NK-92 (cell line): Measurements from ENCODE around the gene ZNF770.
"Not testable (repeated sequence)": the region's sequence is repeated elsewhere in the genome, so short reads cannot be mapped to it uniquely, and the experiment has no call there.

Experiments used
- DNase-seq: peaks from one replicate; lab custom pipeline; 2025; ENCODE audit not compliant: unreplicated experiment; lab: John Stamatoyannopoulos, UW

ZNF770 gene

DNA sequence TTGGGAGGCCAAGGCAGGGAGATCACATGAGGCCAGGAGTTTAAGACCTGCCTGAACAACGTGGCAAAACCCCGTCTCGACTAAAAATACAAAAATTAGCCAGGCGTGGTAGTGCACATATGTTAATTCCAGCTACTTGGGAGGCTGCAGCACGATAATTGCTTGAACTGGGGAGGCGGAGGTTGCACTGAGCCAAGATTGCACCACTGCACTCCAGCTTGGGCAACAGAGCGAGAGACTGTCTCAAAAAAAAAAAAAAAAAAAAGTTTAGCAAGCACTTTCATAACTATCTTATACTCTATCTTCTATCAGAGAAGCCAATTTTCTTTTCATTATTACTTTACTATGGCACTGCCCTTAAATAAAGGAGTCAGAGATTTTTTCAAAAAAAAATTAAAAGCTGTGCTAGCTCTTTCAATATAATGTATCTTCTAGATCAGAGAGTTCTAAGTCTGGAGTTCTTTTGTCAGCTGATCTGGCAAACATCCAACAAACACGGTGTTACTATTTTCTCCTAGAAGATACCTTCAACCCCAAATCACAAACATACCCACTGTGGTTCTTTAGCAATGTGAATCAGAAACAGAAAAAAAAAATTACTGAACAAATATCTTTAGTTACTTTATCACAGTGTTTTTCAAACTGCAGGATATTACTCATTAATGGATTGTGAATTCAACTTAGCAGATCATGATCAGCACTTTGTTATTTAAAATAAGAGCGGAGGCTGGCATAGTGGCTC, 3.0 kb downstream of the ZNF770 start:
- no peak for DNase-seq

DNA sequence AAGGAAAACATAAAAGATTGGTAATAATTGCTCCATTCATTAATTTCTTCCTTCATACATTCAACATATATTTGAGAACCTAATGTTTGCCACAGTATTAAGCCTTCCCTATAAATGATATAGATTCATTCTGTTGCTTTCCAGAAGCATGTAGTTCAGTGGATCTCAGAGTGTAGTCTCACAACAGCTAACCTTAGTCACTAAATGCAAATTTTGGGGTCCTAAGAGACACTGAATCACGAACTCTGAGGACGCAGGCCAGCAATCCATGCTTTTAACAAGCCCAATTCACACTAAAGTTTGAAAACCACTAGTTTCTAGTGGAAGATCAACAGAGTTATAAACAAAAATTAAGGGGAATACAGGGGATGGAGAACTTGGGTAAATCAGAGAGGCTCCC, 11.3 kb downstream of the ZNF770 start:
- no peak for DNase-seq

DNA sequence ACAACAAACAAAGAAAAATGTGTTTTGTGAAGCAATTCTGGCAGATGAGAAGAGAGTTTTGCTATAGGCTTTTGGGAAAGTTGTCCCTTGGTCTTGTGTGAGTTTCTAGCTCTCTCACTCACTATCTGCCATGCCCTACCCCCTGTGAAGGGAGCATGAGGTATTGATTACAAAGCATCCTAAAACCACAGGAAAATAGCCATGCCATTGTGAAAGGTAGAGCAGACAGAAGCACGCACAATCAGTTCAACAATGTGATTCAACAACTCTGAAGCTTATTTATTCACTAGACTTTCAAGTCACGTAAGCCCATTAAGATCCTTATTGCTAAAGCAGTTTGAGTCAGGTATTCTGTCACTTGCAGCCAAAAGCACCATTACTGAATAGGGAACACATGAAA, 12.0 kb downstream of the ZNF770 start:
- DNase-seq, result no peak

DNA sequence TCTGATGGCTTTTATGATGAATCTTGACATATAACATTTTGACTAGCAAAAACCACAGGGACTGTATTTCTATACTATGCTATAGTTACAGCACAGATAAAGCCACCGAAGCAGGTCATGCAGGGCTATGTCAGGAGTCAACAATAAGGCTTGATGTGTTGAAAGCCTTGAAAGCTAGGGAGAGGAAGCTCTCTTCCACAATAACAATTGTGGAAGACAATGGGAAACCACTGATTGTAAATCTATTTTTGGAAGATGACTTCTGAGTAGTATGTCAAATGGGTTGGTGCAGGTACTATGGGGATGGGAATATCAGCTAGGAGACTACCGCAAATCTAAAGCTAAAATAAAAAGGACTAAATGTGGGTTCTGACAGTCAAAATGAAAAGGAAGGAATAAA, 14.6 kb downstream of the ZNF770 start:
- no peak for DNase-seq

DNA sequence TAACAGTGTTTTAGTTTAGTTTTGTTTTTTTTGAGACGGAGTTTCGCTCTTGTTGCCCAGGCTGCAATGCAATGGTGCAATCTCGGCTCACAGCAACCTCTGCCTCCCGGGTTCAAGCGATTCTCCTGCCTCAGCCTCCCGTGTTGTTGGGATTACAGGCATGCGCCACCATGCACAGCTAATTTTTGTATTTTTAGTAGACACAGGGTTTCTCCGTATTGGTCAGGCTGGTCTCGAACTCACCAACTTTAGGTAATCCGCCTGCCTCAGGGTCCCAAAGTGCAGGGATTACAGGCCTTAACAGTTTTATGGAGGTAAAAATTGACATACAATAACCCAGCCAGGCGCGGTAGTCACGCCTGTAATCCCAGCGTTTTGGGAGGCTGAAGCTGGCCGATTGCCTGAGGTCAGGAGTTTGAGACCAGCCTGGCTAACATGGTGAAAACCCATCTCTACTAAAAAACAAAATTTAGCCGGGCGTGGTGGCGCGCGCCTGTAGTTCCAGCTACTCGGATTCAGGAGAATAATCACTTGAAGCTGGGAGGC, 17.9 kb downstream of the ZNF770 start:
- DNase-seq, result not testable (repeated sequence)

DNA sequence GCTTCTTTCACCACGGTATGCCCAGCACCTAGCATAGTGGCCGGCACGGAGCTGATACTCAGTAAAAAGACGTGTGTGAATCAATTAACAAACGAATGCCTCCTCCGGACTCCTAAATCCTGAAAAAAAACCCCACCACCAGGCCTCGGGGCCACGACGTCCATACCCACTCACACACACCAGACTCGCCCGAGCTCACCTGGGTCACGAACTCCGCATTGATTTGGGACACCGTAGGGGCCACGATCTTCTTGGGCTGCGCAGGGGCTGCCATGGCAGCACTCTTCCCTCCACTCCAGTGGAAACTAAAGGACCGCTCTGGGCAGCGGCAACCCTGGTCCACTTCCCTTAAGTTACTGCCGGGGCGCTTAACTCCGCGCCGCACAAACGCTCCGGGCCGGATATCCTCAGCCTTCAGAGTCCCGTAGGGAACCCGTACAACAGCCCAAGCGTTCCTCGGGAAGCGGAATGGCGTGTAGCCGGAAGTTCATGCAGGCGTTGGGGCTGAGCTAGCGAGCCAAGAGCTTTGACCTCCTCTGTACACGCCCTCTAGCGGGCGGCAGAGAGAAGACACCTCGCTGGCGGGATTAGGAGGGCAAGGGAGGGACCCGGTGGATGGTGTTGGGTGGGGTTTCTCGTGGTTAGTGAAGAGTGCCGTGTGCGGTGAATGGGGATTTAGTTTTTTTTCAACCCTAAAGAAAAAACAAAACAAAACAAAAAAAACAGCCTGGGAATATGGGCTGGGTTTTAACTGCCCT, 18.6 kb downstream of the ZNF770 start, which contains the start of gene AQR:
Gene AQR (minus strand): TSS at position 403 of the 758 bp plus-strand sequence. CDS start 129 bp downstream, at position 274.
- peak; percentile 62 for DNase-seq

DNA sequence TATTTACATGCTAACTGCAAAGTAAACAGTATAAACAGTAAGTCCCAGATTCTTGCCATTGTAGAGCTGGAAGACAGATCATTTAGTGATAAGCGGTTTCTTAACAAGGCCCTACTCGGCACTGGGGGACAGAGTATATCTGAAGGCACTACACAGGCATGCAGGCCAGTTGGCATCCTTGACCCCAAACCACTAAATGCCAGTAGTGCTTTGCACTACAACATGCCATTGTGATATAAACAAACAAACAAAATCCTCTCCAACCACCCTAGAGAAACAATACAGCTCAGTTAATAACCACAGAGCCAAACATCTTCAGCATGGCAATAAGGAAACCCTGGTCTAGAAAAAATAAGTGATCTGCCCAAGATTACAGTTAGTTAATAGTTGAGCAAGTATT, 23.8 kb downstream of the ZNF770 start:
- no peak for DNase-seq

DNA sequence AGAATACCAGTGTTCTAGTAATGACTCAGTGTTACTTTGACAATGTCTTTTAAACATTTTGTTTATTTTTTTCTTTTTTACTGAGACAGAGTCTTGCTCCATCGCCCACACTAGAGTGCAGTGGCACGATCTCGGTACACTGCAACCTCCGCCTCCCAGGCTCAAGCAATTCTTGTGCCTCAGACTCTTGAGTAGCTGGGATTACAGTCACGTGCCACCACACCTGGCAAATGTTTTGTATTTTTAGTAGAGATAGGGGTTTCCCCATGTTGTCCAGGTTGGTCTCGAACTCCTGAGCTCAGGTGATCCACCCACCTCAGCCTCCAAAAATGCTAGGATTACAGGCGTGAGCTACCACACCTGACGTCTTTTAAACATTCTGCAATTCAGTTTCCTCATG, 34.2 kb downstream of the ZNF770 start:
- no peak for DNase-seq

DNA sequence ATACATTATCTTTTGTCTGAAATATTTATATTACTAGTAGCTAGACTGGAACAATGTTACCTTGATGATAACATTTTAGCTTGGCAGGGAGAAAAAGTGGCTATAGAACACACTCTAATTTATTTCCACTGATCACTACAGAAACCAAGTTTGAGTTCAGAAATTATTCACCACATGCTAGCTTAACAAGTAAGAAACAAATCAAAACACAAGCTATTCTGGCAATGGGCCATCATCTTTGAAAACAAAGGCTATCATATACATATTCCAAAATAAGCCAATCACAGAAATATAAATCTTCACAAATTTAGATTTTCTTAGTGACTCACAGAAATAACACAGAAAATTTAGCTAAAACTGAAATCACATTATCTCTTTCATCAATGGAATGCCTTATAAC, 35.6 kb downstream of the ZNF770 start:
- DNase-seq, result no peak

DNA sequence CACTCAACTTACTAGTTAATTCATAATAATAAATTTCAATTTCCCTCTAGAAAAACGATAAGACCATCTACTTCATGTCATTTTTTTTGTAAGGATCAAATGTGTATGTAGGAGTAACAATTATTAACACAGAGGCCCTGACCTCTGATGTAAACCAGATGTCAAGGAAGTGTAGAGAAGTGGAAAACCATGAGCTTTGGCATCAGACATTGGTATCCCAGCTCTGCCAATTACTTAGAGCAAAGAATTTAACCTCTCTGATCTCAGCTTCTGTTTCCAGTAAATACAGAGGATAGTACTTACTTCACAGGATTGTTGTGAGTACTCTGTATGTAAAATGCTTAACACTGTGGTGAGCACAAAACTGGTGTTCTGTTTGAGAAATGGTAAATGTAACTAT, 36.1 kb downstream of the ZNF770 start:
- no peak for DNase-seq

DNA sequence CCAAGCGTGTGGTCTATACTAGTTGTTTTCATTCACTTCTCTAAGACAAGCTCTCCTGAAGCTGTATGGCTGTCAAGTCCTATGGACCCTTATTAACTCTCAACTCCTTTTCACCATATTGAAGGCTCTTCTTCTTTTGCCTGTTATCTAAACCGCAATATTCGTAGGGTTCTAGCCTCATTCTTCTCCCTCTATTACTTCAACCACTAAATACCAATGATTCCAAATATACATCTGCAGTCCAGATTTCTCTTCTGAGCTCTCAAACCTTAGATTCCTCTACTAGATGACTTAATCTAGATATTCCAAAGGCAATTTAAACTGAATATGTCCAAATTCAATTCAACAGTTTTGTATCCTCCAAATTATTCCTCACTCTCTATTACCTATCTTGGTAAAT, 43.2 kb downstream of the ZNF770 start:
- DNase-seq, result no peak

DNA sequence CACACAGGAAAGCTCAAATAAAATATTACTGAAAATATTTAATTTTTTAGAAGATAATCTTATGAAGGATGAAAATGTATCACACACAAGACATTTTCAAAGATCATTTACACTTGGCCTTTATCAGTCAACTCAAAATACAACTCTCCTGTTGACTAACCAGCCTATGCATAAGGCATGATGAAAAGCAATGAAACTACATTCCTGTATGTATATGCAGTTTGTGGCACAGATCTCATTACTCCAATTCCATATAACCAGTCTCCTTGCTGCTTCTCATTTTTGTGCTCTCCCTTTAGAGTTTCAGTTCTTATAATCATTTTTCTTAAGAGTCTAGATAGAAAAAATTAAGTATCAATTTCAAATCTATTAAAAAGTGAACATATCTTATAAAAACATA, 44.4 kb downstream of the ZNF770 start:
- no peak for DNase-seq

DNA sequence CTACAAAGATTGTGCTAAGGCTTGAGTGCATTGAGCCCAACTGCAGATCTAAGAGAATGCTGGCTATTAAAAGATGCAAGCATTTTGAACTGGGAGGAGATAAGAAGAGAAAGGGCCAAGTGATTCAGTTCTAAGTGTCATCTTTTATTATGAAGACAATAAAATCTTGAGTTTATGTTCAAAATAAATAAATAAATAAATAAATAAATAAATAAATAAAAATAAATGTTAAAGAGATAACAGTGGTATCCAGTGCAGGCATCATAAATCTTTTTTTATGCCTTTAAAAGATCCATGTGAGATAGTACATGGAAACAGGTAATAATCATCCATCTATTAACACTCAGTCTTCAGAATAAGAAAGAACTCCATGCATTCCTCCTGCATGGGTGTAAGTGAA, 44.8 kb downstream of the ZNF770 start:
- DNase-seq, result not testable (repeated sequence)

DNA sequence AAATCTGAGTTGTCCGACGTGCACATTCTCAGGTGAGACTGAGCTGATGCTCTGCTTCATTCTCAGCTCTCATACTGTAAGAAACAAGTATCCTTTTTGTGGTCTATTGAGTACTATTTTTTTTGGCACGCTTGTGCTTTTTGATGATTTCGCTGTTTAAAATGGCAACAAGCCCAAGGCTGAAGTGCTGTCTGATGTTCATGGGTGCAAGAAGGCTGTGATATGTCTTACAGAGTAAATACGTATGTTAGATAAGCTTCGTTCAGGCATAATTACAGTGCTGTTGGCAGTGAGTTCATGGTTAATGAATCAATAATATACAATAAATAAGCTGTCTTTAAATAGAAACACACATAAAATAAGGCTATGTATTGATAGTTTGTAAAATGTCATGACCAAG, 45.7 kb downstream of the ZNF770 start:
- no peak for DNase-seq

DNA sequence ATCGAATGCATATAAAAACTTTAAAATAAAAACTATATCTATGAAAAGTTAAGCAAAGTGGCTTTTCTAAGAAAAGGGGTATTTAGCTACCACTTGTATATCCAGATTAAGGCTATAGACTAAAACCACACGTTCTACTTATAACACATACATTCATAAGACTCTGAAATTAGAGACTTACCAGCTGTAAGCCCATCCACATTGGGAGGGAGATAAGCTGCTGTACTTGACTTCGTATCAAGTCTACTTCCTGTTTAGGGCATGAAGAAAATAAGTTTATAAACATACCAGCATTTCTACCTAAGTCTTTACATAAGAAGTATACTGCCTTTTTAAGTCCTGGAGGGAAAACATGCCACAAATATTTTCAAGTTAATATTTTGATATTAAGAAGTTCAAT, 46.3 kb downstream of the ZNF770 start:
- DNase-seq, result no peak

DNA sequence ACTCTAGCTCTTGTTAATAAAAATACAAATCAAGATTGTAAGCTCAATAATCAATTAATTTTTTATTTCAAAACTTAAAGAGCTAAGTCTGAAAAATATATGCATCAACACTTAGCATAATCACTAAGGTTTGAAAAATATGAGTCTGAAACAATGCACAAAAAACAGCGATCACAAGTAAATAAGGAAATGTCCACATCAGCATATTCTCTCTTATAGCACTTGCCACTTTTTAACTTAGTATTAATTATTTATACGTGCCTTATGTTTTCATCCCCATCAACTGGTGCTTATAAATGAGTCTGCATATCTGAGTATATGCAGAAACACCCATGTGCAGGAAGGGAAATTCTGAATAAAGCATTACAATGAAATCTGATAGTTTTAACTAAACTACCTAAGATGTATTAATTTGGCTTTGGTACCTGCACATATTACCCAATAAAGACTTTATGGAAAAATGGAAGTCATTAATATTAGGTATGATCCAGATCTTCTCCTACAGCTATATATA, 46.8 kb downstream of the ZNF770 start:
- no peak for DNase-seq

DNA sequence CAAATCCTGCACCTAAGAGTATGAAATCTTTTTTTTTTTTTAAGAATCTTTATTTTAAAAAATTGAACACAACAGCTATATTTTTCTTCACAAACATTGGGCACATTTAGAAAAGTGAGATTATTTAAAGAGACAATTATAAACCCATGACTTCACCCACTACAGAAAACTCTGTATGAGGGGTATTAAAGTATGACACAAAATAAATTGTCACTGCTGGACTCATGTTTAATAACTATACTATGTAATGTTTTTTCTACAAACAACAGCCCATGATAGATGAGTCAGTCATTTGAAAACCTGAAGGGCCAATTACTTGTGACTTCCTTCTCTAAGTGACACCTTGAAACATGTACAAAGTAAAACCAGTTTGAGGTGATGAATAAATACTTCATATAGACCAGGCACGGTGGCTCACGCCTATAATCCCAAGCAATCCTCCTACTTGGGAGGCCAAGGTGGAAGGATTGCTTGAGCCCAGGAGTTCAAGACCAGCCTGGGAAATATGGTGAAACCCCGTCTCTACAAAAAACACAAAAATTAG, 54.6 kb downstream of the ZNF770 start:
- no peak for DNase-seq

DNA sequence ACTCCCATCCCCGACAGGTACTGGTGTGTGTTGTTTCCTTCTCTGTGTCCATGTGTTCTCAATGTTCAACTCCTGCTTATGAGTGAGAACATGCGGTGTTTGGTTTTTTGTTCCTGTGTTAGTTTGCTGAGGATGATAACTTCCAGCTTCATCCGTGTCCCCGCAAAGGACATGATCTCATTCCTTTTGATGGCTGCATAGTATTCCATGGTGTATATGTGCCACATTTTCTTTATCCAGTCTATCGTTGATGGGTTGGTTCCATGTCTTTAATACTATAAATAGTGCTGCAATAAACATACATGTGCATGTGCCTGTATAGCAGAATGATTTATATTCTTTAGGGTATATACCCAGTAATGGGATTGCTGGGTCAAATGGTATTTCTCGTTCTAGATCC, 59.7 kb downstream of the ZNF770 start:
- DNase-seq, result not testable (repeated sequence)
